ENCODE results near the gene ZNF521.

GRCh38 chr18:25223899-25224886 lies 127.8 kb downstream of the ZNF521 start:
- TF ChIP-seq CTCF (conservative IDR thresholded peaks at IDR 0.05; ENCODE audit: low read depth, low read length) (no peak), EZH2 (IDR thresholded peaks at IDR 0.05; ENCODE audit: borderline replicate concordance, low read depth, low read length, poor library complexity, severe bottlenecking) (no peak)
